Suprapubic skin (tissue), 4 donors: ENCODE data around the gene ELMOD1.

Experiments used
- CTCF ChIP-seq, 2 donors: fragments of 200-600 bp in 1 of 2; fragments of 450-650 bp in 1 of 2; sonication (generic) in 1 of 2; IDR thresholded peaks; one replicate each; pipeline ENCODE4 v1.5.1; 2016 to 2019; ENCODE audit warnings: antibody characterized with exemption in 2 of 2, mild to moderate bottlenecking in 1 of 2, moderate library complexity in 1 of 2
- EP300 ChIP-seq: sonication (generic); formaldehyde crosslinking; IDR thresholded peaks from one replicate; pipeline ENCODE4 v1.6.1; 2017; ENCODE audit warnings: antibody characterized with exemption
- POLR2A ChIP-seq, 2 donors: fragments of 450-650 bp; IDR thresholded peaks; one replicate each; pipeline ENCODE4 v1.6.1; 2017; ENCODE audit warnings: antibody characterized with exemption in 2 of 2, mild to moderate bottlenecking in 2 of 2, moderate library complexity in 2 of 2
- POLR2AphosphoS5 ChIP-seq, 3 donors: sonication (generic); formaldehyde crosslinking; IDR thresholded peaks; one replicate each; pipeline ENCODE4 v1.6.1; 2017; ENCODE audit warnings: antibody characterized with exemption in 3 of 3

GRCh38 chr11:107570015-107570414, 20.9 kb upstream of the ELMOD1 start:
- TF ChIP-seq CTCF (IDR thresholded peaks at IDR 0.05) (no peak), POLR2AphosphoS5 (IDR thresholded peaks at IDR 0.05) (no peak), EP300 (no peak), POLR2A (IDR thresholded peaks at IDR 0.05) (no peak)
